GM21360 (cell line): ENCODE results near the gene IVD.
"Not testable (repeated sequence)": the region's sequence is repeated elsewhere in the genome, so short reads cannot be mapped to it uniquely, and the experiment has no call there.

Source experiments
- ATAC-seq: cut with Tn5 transposase; IDR thresholded peaks from one replicate; pipeline ENCODE4 v1.9.1; 2021; ENCODE audit warnings: mild to moderate bottlenecking, moderate library complexity; ENCODE audit not compliant: unreplicated experiment

IVD gene

GRCh38 chr15:40453941-40454340, 48.3 kb downstream of the IVD start:
- not testable (repeated sequence) for ATAC-seq

- ATAC-seq: no peak
These were observed 49.4 kb downstream of the IVD start for GRCh38 chr15:40454904-40455391.

- no peak for ATAC-seq
These were observed 50.7 kb downstream of the IVD start for GRCh38 chr15:40456299-40456712.

GRCh38 chr15:40456738-40457137, 51.1 kb downstream of the IVD start:
- ATAC-seq: no peak

- ATAC-seq: no peak
These were observed 53.1 kb downstream of the IVD start for GRCh38 chr15:40458495-40459371.

- no peak for ATAC-seq
These were observed 53.9 kb downstream of the IVD start for GRCh38 chr15:40459391-40460015.

GRCh38 chr15:40460404-40460803, 54.8 kb downstream of the IVD start:
- no peak for ATAC-seq

- ATAC-seq: no peak
These were observed 56.4 kb downstream of the IVD start for GRCh38 chr15:40461958-40462357.

- no peak for ATAC-seq
These were observed 57.7 kb downstream of the IVD start for GRCh38 chr15:40463279-40463678.

GRCh38 chr15:40463886-40464545, 58.4 kb downstream of the IVD start:
- no peak for ATAC-seq

- no peak for ATAC-seq
These were observed 59.1 kb downstream of the IVD start for GRCh38 chr15:40464595-40465185.

- ATAC-seq: no peak
These were observed 60.3 kb downstream of the IVD start for GRCh38 chr15:40465939-40466338.

GRCh38 chr15:40466426-40467260, 61.0 kb downstream of the IVD start:
- no peak for ATAC-seq

GRCh38 chr15:40467261-40467615, 61.6 kb downstream of the IVD start:
- no peak for ATAC-seq

GRCh38 chr15:40468898-40469331, 63.3 kb downstream of the IVD start:
- no peak for ATAC-seq

GRCh38 chr15:40469776-40470390, 64.3 kb downstream of the IVD start:
- no peak for ATAC-seq

GRCh38 chr15:40470423-40471104, 65.0 kb downstream of the IVD start, which contains the start of gene CHST14:
Gene CHST14, plus strand, starts transcription at chr15:40470984. Its CDS starts 230 bp downstream, at chr15:40471214.
- ATAC-seq: peak; percentile 49
